HG03066 (cell line): ENCODE data around the gene LRRC37A2.
"Not testable (repeated sequence)": the region's sequence is repeated elsewhere in the genome, so short reads cannot be mapped to it uniquely, and the experiment has no call there.

Experiments used
- ATAC-seq: cut with Tn5 transposase; IDR thresholded peaks from one replicate; pipeline ENCODE4 v1.9.1; 2021; ENCODE audit warnings: low read depth; ENCODE audit not compliant: unreplicated experiment

Gene LRRC37A2

DNA sequence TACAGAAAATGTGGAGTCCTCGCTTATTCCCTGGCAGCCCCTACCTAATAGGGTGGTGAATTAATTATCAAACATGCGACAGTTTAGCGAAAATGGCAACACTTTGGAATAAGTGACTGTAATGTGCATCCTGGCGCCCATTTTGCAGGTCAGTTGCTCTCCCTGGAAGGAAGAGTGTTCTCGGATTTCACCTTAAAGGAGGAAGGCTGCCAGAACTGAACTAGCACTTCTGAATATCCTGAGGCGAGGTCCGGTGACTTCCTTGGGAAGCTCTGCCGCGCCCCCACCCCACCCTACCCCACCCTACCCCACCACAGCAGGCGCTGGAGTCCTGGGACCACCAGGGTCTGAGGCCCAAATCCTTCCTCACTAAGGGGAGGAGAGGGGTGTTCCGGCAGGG, at the start of gene LRRC37A2:
LRRC37A2 (plus strand) TSS at position 301 of the 400 bp plus-strand sequence. CDS start 245 bp downstream, outside the sequence.
- not testable (repeated sequence) for ATAC-seq

DNA sequence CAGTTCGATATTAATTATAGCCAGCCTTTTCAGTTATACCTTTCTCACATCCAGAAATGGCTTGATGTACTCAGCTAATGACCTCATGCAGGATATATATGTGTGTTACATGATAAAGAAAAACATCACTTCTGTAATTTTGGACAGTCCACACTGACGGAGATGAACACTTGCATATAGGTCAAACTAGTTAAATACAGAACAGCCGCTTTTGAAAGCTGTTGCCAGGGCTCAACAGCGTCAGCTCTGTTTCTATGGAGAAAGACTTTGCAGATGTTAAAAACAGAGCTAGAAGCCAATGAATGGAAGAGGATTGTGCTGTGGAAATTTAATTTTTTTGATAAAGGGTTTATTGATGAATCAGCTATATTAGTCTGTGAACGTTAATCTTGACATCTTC, 44.6 kb upstream of the LRRC37A2 start:
- ATAC-seq, result not testable (repeated sequence)

- not testable (repeated sequence) for ATAC-seq
Observed at GRCh38 chr17:46474489-46474888, 37.8 kb upstream of the LRRC37A2 start.

DNA sequence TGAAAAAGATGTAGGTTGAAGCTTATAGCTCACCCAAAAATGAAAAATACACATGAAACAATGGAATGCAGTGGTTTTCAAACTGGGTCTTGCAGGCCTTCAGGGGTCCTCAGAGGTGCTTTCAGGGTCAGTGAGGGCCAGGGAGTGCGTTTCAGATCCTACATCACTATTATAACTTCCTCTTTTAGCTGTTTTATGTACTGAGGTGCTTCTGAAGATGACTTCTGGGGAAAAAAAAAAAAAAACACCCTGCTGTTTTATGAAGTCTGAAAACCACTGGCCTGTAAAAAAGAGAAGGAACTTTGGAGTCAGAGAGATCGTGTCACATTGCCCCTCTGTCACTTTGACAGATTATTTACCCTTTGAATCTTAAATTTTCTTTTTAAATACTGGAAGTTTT, 36.7 kb upstream of the LRRC37A2 start:
- not testable (repeated sequence) for ATAC-seq

- ATAC-seq, result not testable (repeated sequence)
Observed at GRCh38 chr17:46478823-46479222, 33.4 kb upstream of the LRRC37A2 start.

DNA sequence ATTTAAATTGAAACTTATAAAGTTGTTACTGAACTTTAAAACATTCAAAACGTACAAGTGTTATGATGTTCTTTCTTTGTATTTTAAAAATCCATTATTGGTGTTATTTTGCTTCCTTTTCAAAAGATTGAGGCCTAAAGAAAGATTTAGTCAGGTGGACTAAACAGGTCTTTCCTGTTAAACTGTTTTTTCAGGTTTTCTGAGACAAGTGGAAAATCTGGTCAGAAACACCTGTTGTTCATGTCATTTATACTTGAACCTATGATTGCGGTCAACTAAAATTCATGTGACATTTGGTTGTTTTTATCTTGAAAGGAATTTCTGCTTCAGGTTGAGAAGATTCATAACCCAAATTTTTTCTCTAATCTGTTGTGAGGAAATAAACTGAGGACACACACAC, 31.0 kb upstream of the LRRC37A2 start:
- not testable (repeated sequence) for ATAC-seq

DNA sequence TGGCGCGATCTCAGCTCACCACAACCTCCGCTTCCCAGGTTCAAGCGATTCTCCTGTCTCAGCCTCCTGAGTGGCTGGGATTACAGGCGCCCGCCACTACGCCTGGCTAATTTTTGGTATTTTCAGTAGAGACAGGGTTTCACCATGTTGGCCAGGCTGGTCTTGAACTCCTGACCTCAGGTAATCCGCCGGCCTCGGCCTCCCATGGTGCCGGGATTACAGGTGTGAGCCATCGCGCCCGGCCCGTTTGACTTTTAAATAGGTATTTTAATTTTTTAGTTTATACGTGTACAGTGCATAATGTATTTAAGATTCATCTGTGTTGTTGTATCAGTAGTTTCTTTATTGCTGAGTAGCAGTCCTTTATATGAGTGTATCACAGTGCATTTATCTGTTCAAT, 20.2 kb upstream of the LRRC37A2 start:
- not testable (repeated sequence) for ATAC-seq

DNA sequence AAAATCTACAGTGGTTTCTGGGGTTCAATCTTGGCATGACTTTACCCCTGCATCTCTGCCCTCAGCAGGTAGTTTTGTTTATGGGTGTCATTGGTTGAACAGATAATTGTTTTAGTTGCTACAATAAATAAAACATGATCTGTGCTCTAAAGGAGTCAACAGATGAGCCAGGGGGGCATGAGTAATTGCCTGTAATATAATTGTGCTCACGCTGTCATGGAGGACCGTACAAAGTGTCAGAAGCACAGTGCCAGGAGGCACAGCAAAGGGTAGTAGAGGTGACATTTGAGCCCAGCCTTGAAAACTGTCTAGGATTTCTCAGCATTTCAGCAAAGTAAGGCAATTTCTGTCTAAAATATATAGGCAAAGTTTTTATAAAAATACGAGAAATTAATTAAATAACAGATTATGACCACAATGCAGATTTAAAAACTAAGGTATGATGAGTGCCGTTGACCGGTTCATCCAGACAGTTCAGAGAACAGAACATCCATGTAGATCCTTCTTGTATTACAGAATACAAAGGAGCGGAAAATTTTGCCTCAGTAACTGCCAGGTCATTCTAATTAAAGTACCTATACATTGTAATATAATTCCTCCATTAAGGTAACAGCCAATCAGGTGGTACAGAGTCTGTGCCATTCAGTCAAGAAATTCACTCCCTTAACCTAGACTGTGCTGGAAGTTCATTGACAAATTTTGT, 12.7 kb upstream of the LRRC37A2 start:
- ATAC-seq, result not testable (repeated sequence)

DNA sequence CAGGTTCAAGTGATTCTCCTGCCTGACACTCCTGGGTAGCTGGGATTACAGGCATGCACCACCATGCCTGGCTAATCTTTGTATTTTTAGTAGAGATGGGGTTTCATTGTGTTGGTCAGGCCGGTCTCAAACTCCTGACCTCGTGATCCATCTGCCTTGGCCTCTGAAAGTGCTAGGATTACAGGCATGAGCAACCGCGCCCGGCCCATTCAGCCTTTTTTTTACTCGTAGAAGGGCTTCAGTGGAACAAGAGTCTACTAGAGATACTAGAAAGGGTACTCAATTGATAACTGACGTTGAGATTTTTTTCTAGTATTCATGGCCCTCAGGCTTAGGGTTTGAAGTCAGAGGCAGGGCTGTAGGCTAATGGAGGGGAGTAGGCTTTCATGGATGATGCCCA, 6.4 kb upstream of the LRRC37A2 start:
- ATAC-seq, result not testable (repeated sequence)

- ATAC-seq, result not testable (repeated sequence)
Observed at GRCh38 chr17:46534716-46535115, 22.4 kb downstream of the LRRC37A2 start.

- not testable (repeated sequence) for ATAC-seq
Observed at GRCh38 chr17:46548607-46549006, 36.3 kb downstream of the LRRC37A2 start.

GRCh38 chr17:46559155-46559554, 46.9 kb downstream of the LRRC37A2 start:
- ATAC-seq, result not testable (repeated sequence)

- ATAC-seq, result not testable (repeated sequence)
Observed at GRCh38 chr17:46560048-46560447, 47.8 kb downstream of the LRRC37A2 start.

DNA sequence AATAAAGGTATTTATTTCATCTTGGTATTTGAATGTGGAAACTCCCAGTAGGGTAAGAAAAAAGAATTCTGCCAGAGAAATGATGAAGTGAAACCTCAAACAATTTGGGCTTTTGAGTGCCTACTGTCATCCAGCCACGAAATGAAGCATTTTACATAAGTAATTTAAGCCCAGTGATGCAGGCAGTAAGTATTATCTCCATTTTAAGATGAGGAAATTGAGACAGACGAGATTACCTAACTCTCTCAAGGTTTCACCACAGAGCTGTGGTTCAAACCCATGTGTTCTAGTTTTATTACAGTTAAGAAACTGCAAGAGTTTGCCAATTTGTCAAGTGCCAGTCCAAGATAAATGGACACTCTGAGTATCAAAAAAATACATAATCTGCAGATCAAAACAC, 54.0 kb downstream of the LRRC37A2 start:
- not testable (repeated sequence) for ATAC-seq

- ATAC-seq, result not testable (repeated sequence)
Observed at GRCh38 chr17:46566980-46567379, 54.7 kb downstream of the LRRC37A2 start.

- ATAC-seq, result not testable (repeated sequence)
Observed at GRCh38 chr17:46571796-46572195, 59.5 kb downstream of the LRRC37A2 start.

- peak; percentile 89 for ATAC-seq
Observed at GRCh38 chr17:46579083-46580075, 67.1 kb downstream of the LRRC37A2 start, which contains the start of gene ARL17A. Gene ARL17A (minus strand): TSS chr17:46579691. CDS start chr17:46576322, 3,369 bp downstream.

- ATAC-seq, result not testable (repeated sequence)
Observed at GRCh38 chr17:46580082-46580481, 67.8 kb downstream of the LRRC37A2 start.

DNA sequence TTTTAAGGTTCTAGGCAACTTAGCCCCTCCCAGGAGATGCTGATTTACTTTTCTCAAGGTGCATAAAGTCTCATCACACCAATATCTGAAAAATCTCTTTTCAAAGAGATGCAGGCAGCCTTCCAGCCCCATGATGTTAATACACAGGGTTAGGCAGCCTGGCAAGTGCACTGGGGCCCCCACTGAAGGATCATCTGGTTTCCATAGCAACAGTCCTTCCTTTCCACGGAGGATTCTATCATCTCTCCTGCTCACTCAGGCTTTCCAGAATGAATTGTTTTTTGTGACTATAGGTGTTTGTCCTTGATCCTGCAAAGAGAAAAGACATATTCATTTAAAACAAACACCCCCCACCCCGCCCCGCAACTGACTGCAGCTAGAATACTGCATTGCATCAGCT, 73.2 kb downstream of the LRRC37A2 start:
- ATAC-seq, result not testable (repeated sequence)

DNA sequence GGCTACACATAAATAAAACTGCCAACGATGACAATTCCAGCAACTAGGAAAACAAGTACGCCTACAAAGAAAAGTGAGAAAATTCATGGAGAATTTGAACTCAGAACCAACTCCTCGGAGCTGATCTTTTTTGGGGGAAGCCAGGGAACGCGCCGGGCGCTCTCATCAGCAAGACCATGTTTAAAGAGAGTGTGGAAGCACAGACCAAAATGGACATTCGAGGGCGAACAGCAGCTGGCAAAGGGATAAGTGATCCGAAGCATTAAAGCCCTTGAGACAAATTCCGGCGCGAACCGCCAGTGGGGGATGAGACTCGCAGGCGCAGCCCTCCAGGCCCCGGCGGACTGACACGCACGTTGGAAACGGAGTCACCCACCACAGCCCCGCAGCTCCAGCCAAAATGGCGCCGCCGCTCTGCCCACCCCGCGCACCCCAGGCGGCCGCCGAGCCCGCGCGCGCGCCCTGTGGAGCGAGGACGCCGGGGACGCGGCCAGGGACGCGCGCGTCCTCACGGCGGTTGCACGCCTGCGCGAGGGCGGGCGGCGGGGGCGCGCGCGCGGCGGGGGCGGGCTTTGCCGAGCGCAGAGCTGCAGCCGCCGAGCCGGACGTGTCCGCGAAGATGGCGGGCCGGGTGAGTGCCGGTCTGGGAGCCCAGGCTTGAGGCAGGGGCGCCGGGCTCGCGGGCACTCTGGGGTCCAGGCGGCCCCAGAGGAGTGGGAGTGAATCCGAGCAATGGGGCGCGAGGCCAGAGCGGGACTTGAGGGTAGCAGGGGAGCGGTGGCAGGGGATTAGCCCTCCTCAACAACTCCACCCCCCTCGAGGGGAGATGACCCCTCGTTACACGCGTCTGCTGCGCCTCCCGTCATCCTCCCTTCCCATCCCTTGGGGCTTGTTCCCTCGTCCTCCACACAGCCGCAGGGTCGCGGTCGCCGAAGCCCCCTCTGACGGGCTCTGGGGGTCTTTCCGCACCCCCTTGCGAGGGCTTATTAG, 78.2 kb downstream of the LRRC37A2 start, which contains the start of gene NSF:
NSF (plus strand) TSS at position 513 of the 990 bp plus-strand sequence; CDS start at position 620, 107 bp downstream.
- peak; percentile 54 for ATAC-seq
